Activated CD4-positive, alpha-beta T cell treated with anti-CD3 and anti-CD28 coated beads, Interleukin-2, amount 50 U/mL, for 24 hours (primary cell): ENCODE measurements around the gene VIL1.

Experiments
- DNase-seq, 2 donors: peaks; one replicate each; pipeline ENCODE4 v3.0.0-alpha.2; 2020; ENCODE audit warnings: low read depth in 1 of 2, low spot score in 1 of 2

VIL1 gene

GRCh38 chr2:218394298-218395089 is 24.4 kb upstream of the VIL1 start:
- no peak for DNase-seq

- DNase-seq = no peak
These were observed 23.9 kb upstream of the VIL1 start for GRCh38 chr2:218395090-218395444.

- DNase-seq = no peak
These were observed 23.5 kb upstream of the VIL1 start for GRCh38 chr2:218395456-218395825.

- DNase-seq = peak; percentile 80 to 83
These were observed 22.9 kb upstream of the VIL1 start for GRCh38 chr2:218395826-218396687.

GRCh38 chr2:218396688-218397462 is 22.0 kb upstream of the VIL1 start:
- peak in 1 of 2 donors; percentile 43 for DNase-seq

- no peak for DNase-seq
These were observed 21.5 kb upstream of the VIL1 start for GRCh38 chr2:218397463-218397819.

- no peak for DNase-seq
These were observed 21.0 kb upstream of the VIL1 start for GRCh38 chr2:218397820-218398436.

GRCh38 chr2:218398437-218399390 is 20.2 kb upstream of the VIL1 start:
- DNase-seq = peak in 1 of 2 donors; percentile 35

- DNase-seq = peak; percentile 73 to 88
These were observed 19.3 kb upstream of the VIL1 start, which contains the start of gene CTDSP1 for GRCh38 chr2:218399391-218400166. CTDSP1 (plus strand) TSS chr2:218399868; CDS start chr2:218400091, 223 bp downstream.

- no peak for DNase-seq
These were observed 18.6 kb upstream of the VIL1 start for GRCh38 chr2:218400167-218400929.

- no peak for DNase-seq
These were observed 17.7 kb upstream of the VIL1 start for GRCh38 chr2:218400930-218401881.

- no peak for DNase-seq
These were observed 17.0 kb upstream of the VIL1 start for GRCh38 chr2:218401890-218402289.

GRCh38 chr2:218402491-218402901 is 16.4 kb upstream of the VIL1 start:
- DNase-seq = no peak

- no peak for DNase-seq
These were observed 16.0 kb upstream of the VIL1 start for GRCh38 chr2:218402911-218403411.

- no peak for DNase-seq
These were observed 15.1 kb upstream of the VIL1 start for GRCh38 chr2:218403810-218404209.

GRCh38 chr2:218404351-218405085 is 14.4 kb upstream of the VIL1 start:
- DNase-seq = no peak
